WTC11 (cell line): ENCODE data around the gene SLC25A39. TPM values are rescaled to one million over a fixed set of nuclear protein-coding genes. Genes with fewer than 3 reads are reported as not detected.

Experiments
- ATAC-seq: fragments of 200-7000 bp; cut with Tn5 transposase; 2 replicates; pipeline ENCODE4 v1.10.0; 2021; ENCODE audit warnings: mild to moderate bottlenecking, moderate library complexity
- CTCF ChIA-PET: fragments of 300-600 bp; sonication (Branson Sonifier 250); formaldehyde crosslinking; loops from one replicate; lab custom pipeline; 2021; ENCODE audit warnings: antibody characterized with exemption; lab: Charles Lee
- POLR2A ChIA-PET: fragments of 350-600 bp; sonication (Branson Sonifier 250); formaldehyde crosslinking; loops from one replicate; lab custom pipeline; 2021; ENCODE audit warnings: antibody characterized with exemption; lab: Charles Lee
- DNase-seq: peaks from one replicate; pipeline ENCODE4 v3.0.0; 2021; ENCODE audit warnings: low spot score
- H3K27ac Mint-ChIP-seq: 2 replicates; pipeline ENCODE4 v1.8.0; 2021; ENCODE audit warnings: mixed read lengths
- H3K27me3 Mint-ChIP-seq: 2 replicates; pipeline ENCODE4 v1.8.0; 2021; ENCODE audit warnings: low read depth, mild to moderate bottlenecking, moderate library complexity, mixed read lengths
- H3K36me3 Mint-ChIP-seq: 2 replicates; pipeline ENCODE4 v1.8.0; 2021; ENCODE audit warnings: mixed read lengths
- H3K4me1 Mint-ChIP-seq: 2 replicates; pipeline ENCODE4 v1.8.0; 2022; ENCODE audit warnings: mixed read lengths
- H3K4me3 Mint-ChIP-seq: 2 replicates; pipeline ENCODE4 v1.8.0; 2021; ENCODE audit warnings: mild to moderate bottlenecking, moderate library complexity, mixed read lengths
- H3K9me3 Mint-ChIP-seq: 2 replicates; pipeline ENCODE4 v1.8.0; 2021; ENCODE audit warnings: mixed read lengths
- AFF4 ChIP-seq: sonication (generic); formaldehyde crosslinking; IDR thresholded peaks from 2 replicates; pipeline ENCODE4 v1.8.1; 2023; ENCODE audit warnings: mild to moderate bottlenecking, missing genetic modification reagents, borderline replicate concordance
- AR ChIP-seq: fragments of 250-450 bp; sonication (Bioruptor Pico); IDR thresholded peaks from 2 replicates; pipeline ENCODE4 v1.9.0; 2021; ENCODE audit warnings: mild to moderate bottlenecking
- CREB1 ChIP-seq: sonication (generic); formaldehyde crosslinking; IDR thresholded peaks from 2 replicates; pipeline ENCODE4 v1.8.0; 2023; ENCODE audit warnings: mild to moderate bottlenecking, missing genetic modification reagents
- CREM ChIP-seq: sonication (generic); formaldehyde crosslinking; IDR thresholded peaks from 2 replicates; pipeline ENCODE4 v1.8.1; 2022; ENCODE audit warnings: mild to moderate bottlenecking, missing genetic modification reagents, moderate library complexity
- EMX1 ChIP-seq: fragments of 250-450 bp; sonication (Bioruptor Pico); IDR thresholded peaks from 2 replicates; pipeline ENCODE4 v1.8.0; 2021; ENCODE audit warnings: mild to moderate bottlenecking
- ETV6 ChIP-seq: sonication (generic); formaldehyde crosslinking; IDR thresholded peaks from 2 replicates; pipeline ENCODE4 v1.8.1; 2022; ENCODE audit warnings: mild to moderate bottlenecking, missing genetic modification reagents
- FOXK1 ChIP-seq: sonication (generic); formaldehyde crosslinking; IDR thresholded peaks from 2 replicates; pipeline ENCODE4 v1.8.0; 2022; ENCODE audit warnings: mild to moderate bottlenecking, moderate library complexity, missing genetic modification reagents
- FOXP1 ChIP-seq: sonication (generic); formaldehyde crosslinking; IDR thresholded peaks from 2 replicates; pipeline ENCODE4 v1.8.0; 2022; ENCODE audit warnings: missing genetic modification reagents, mild to moderate bottlenecking, moderate library complexity, borderline replicate concordance
- GRHL2 ChIP-seq: fragments of 250-450 bp; sonication (Bioruptor Pico); IDR thresholded peaks from 2 replicates; pipeline ENCODE4 v1.8.0; 2022; ENCODE audit warnings: mild to moderate bottlenecking, moderate library complexity; ENCODE audit not compliant: insufficient replicate concordance, severe bottlenecking
- GTF2I ChIP-seq: fragments of 250-450 bp; sonication (Bioruptor Pico); conservative IDR thresholded peaks from 2 replicates; pipeline ENCODE4 v1.4.0; 2021; ENCODE audit warnings: mild to moderate bottlenecking
- IRF2 ChIP-seq: sonication (generic); formaldehyde crosslinking; IDR thresholded peaks from 2 replicates; pipeline ENCODE4 v1.8.0; 2022; ENCODE audit warnings: low read depth, missing genetic modification reagents, borderline replicate concordance
- KAT7 ChIP-seq: sonication (generic); formaldehyde crosslinking; IDR thresholded peaks from 2 replicates; pipeline ENCODE4 v1.8.1; 2023; ENCODE audit warnings: missing genetic modification reagents, mild to moderate bottlenecking, borderline replicate concordance
- NFATC4 ChIP-seq: fragments of 250-450 bp; sonication (Bioruptor Pico); IDR thresholded peaks from 2 replicates; pipeline ENCODE4 v1.9.0; 2021; ENCODE audit warnings: mild to moderate bottlenecking
- NFYB ChIP-seq: sonication (generic); formaldehyde crosslinking; conservative IDR thresholded peaks from 2 replicates; pipeline ENCODE4 v1.8.0; 2022; ENCODE audit warnings: low read depth, missing genetic modification reagents
- NR1H2 ChIP-seq: sonication (generic); formaldehyde crosslinking; IDR thresholded peaks from 2 replicates; pipeline ENCODE4 v1.9.0; 2021; ENCODE audit warnings: mild to moderate bottlenecking, moderate library complexity, missing genetic modification reagents
- OVOL2 ChIP-seq: fragments of 250-450 bp; sonication (Bioruptor Pico); IDR thresholded peaks from 2 replicates; pipeline ENCODE4 v1.9.0; 2021; ENCODE audit warnings: mild to moderate bottlenecking, borderline replicate concordance
- STAT6 ChIP-seq: sonication (generic); formaldehyde crosslinking; conservative IDR thresholded peaks from 2 replicates; pipeline ENCODE4 v1.8.1; 2023; ENCODE audit warnings: mild to moderate bottlenecking, low read depth, missing genetic modification reagents, moderate library complexity
- ZNF423 ChIP-seq: fragments of 250-450 bp; sonication (Bioruptor Pico); IDR thresholded peaks from 2 replicates; pipeline ENCODE4 v2.1.2; 2022; ENCODE audit warnings: mild to moderate bottlenecking, moderate library complexity
- ZNF671 ChIP-seq: fragments of 250-450 bp; sonication (Bioruptor Pico); IDR thresholded peaks from 2 replicates; pipeline ENCODE4 v1.8.0; 2021; ENCODE audit warnings: mild to moderate bottlenecking
- total RNA-seq: library from RNA; stranded (reverse); gene quantifications from 3 replicates; pipeline ENCODE4 v1.2.3, GENCODE V29; 2021
- TF ChIP-seq, protein P1 (sequence below): sonication (generic); formaldehyde crosslinking; IDR thresholded peaks from 2 replicates; pipeline ENCODE4 v1.8.1; 2022; ENCODE audit warnings: mild to moderate bottlenecking, moderate library complexity, missing genetic modification reagents
- TF ChIP-seq, protein P2 (sequence below): fragments of 250-450 bp; sonication (Bioruptor Pico); IDR thresholded peaks from 2 replicates; pipeline ENCODE4 v1.8.0; 2021; ENCODE audit warnings: mild to moderate bottlenecking
- TF ChIP-seq, protein P3 (sequence below): sonication (generic); formaldehyde crosslinking; IDR thresholded peaks from 2 replicates; pipeline ENCODE4 v1.8.1; 2023; ENCODE audit warnings: mild to moderate bottlenecking, missing genetic modification reagents

The SLC25A39 gene
- total RNA-seq, 1 experiment from 2014 or later, result 271 TPM

DNA sequence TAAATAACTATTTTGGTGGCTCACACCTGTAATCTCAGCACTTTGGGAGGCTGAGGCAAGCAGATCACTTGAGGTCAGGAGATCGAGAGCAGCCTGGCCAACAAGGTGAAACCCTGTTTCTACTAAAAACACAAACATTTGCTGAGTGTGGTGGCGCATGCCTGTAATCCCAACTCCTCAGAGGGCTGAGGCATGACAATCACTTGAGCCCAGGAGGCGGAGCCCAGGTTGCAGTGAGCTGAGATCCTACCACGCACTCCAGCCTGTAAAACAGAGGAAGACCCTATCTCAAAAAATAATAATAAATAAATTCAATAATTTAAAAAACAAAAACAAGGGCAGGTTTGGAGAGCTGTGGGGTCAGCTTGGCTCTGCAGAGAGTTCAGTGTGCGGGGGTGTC lies 51.0 kb downstream of the SLC25A39 start:
- peak; percentile 82 for ATAC-seq
- CTCF ChIA-PET, result interaction anchor here (0.6 to 2.0 kb wide), 14 partner anchors 14 to 89 kb away, joined by 3 to 10 read pairs (median 4); partner anchors contain the start of gene RUNDC3A
- H3K9me3 Mint-ChIP-seq, result no peaks in the 10 kb centered on the region
- TF ChIP-seq ETV6 (no peak), CREM (CRISPR knock-in tag) (no peak), IRF2 (no peak), OVOL2 (no peak), ZNF423 (CRISPR knock-in tag) (no peak), EMX1 (no peak), NFATC4 (CRISPR knock-in tag) (no peak), AR (no peak)
- TF ChIP-seq, protein P1, sequence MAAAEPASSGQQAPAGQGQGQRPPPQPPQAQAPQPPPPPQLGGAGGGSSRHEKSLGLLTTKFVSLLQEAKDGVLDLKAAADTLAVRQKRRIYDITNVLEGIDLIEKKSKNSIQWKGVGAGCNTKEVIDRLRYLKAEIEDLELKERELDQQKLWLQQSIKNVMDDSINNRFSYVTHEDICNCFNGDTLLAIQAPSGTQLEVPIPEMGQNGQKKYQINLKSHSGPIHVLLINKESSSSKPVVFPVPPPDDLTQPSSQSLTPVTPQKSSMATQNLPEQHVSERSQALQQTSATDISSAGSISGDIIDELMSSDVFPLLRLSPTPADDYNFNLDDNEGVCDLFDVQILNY, result no peak
- TF ChIP-seq, protein P2, sequence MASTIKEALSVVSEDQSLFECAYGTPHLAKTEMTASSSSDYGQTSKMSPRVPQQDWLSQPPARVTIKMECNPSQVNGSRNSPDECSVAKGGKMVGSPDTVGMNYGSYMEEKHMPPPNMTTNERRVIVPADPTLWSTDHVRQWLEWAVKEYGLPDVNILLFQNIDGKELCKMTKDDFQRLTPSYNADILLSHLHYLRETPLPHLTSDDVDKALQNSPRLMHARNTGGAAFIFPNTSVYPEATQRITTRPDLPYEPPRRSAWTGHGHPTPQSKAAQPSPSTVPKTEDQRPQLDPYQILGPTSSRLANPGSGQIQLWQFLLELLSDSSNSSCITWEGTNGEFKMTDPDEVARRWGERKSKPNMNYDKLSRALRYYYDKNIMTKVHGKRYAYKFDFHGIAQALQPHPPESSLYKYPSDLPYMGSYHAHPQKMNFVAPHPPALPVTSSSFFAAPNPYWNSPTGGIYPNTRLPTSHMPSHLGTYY (CRISPR knock-in tag), result no peak
- H3K36me3 Mint-ChIP-seq, result no peaks in the 10 kb centered on the region
- H3K27me3 Mint-ChIP-seq, result no peaks in the 10 kb centered on the region; the same call in 1 of the 2 replicates
- DNase-seq, result no peak
- H3K4me1 Mint-ChIP-seq, result peaks cover 20% of the 10 kb centered on the region
- no peak overlapping the region for H3K27ac Mint-ChIP-seq
- POLR2A ChIA-PET, result no interaction called here
- no peak overlapping the region for H3K4me3 Mint-ChIP-seq

DNA sequence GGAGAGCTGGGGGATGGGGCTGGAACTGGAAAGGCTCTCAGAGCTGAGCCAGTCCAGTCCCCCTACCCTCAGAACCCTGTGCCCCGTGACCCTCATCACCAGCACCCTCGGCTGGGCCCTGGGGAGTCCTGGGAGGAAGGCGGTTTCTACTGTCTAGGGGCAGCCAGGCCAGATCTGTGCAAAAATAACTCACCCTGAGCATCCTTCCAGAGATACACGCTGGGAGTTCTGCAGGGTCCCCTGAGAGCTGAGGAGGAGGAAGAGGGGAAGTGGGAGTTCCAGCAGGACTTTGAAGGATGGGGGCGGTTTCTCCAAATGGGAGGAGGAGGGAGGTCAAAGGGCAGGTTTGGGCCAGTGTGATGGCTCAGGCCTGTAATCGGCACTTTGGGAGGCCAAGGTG lies 51.7 kb downstream of the SLC25A39 start:
- no peak for ATAC-seq
- H3K4me1 Mint-ChIP-seq, result peaks cover 18% of the 10 kb centered on the region
- TF ChIP-seq, protein P3, sequence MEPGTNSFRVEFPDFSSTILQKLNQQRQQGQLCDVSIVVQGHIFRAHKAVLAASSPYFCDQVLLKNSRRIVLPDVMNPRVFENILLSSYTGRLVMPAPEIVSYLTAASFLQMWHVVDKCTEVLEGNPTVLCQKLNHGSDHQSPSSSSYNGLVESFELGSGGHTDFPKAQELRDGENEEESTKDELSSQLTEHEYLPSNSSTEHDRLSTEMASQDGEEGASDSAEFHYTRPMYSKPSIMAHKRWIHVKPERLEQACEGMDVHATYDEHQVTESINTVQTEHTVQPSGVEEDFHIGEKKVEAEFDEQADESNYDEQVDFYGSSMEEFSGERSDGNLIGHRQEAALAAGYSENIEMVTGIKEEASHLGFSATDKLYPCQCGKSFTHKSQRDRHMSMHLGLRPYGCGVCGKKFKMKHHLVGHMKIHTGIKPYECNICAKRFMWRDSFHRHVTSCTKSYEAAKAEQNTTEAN, result no peak
- TF ChIP-seq GRHL2 (CRISPR knock-in tag) (no peak), AFF4 (CRISPR knock-in tag) (no peak), GTF2I (CRISPR knock-in tag) (no peak), NFYB (no peak), CREB1 (CRISPR knock-in tag) (no peak), FOXP1 (CRISPR knock-in tag) (no peak), STAT6 (CRISPR knock-in tag) (no peak), ZNF671 (CRISPR knock-in tag) (no peak), NR1H2 (CRISPR knock-in tag) (no peak), CREM (CRISPR knock-in tag) (no peak), KAT7 (no peak), FOXK1 (no peak)
- TF ChIP-seq, all 79 proteins: peak for 0
- H3K27ac Mint-ChIP-seq, result no peak overlapping the region
- no peaks in the 10 kb centered on the region; the same call in 1 of the 2 replicates for H3K27me3 Mint-ChIP-seq
- H3K9me3 Mint-ChIP-seq, result no peaks in the 10 kb centered on the region
- DNase-seq, result no peak
- no peak overlapping the region for H3K4me3 Mint-ChIP-seq
- ChIA-PET POLR2A (no interaction called here), CTCF (interaction anchor here (1.1 to 2.0 kb wide), 6 partner anchors 22 to 81 kb away, joined by 3 to 8 read pairs (median 5); partner anchors contain the start of gene RUNDC3A)
- H3K36me3 Mint-ChIP-seq, result no peaks in the 10 kb centered on the region
